IMR-90 (cell line): Measurements from ENCODE around the gene SP140. TPM values are rescaled to one million over a fixed set of nuclear protein-coding genes. Genes with fewer than 3 reads are reported as not detected.
A peak's percentile ranks its signal among the peaks of the same experiment; 100 is the strongest.

Source experiments
- ATAC-seq: fragments of 200-7000 bp; cut with Tn5 transposase; 2 replicates; pipeline ENCODE4 v1.9.1; 2020; ENCODE audit warnings: low read depth, mild to moderate bottlenecking, moderate library complexity
- BruUV-seq: library from RNA; stranded (reverse); fragments of 400-500 nt; replicated peaks from 2 replicates; lab custom pipeline; 2021; lab: Mats Ljungman, UMichigan
- CTCF ChIA-PET: fragments of 300-600 bp; formaldehyde crosslinking; extraction: SDS; loops from one replicate; lab custom pipeline; 2021; ENCODE audit warnings: antibody characterized with exemption; lab: Yijun Ruan, JAX
- POLR2A ChIA-PET: fragments of 300-600 bp; sonication (Branson Sonifier 250); formaldehyde crosslinking; loops from one replicate; lab custom pipeline; 2022; ENCODE audit warnings: antibody characterized with exemption; ENCODE audit not compliant: unreplicated experiment; lab: Charles Lee
- DNase-seq: peaks from one replicate; pipeline ENCODE4 v3.0.0; 2013
- H2AFZ ChIP-seq: replicated peaks from 2 replicates; pipeline ENCODE3; 2013; ENCODE audit warnings: low read length, mild to moderate bottlenecking; ENCODE audit not compliant: poor library complexity
- H2AK5ac ChIP-seq: 2 replicates; pipeline ENCODE4 v1.6.1; 2013; ENCODE audit warnings: low read depth, low read length, inconsistent platforms
- H2AK9ac ChIP-seq: replicated peaks from 2 replicates; pipeline ENCODE3; 2013; ENCODE audit warnings: mild to moderate bottlenecking, low read depth, low read length, moderate library complexity; ENCODE audit not compliant: poor library complexity
- H2BK120ac ChIP-seq: 2 replicates; pipeline ENCODE4 v1.6.1; 2013; ENCODE audit warnings: low read depth, low read length, inconsistent platforms
- H2BK15ac ChIP-seq: 3 replicates; pipeline ENCODE4 v1.6.1; 2013; ENCODE audit warnings: low read depth, low read length, inconsistent platforms
- H2BK20ac ChIP-seq: 2 replicates; pipeline ENCODE4 v1.6.1; 2013; ENCODE audit warnings: low read depth, mild to moderate bottlenecking, inconsistent platforms, low read length, moderate library complexity
- H2BK5ac ChIP-seq: 2 replicates; pipeline ENCODE4 v1.6.1; 2013; ENCODE audit warnings: mild to moderate bottlenecking, low read depth, low read length, inconsistent platforms; ENCODE audit not compliant: poor library complexity, severe bottlenecking
- H3K14ac ChIP-seq: replicated peaks from 2 replicates; pipeline ENCODE4 v1.6.1; 2013; ENCODE audit warnings: low read depth, low read length, inconsistent platforms
- H3K18ac ChIP-seq: 2 replicates; pipeline ENCODE4 v1.6.1; 2013; ENCODE audit warnings: low read depth, low read length, control low read depth
- H3K23ac ChIP-seq: 2 replicates; pipeline ENCODE4 v1.6.1; 2013; ENCODE audit warnings: low read depth, low read length, inconsistent platforms
- H3K27ac ChIP-seq: 2 replicates; pipeline ENCODE4 v1.5.1; 2013; ENCODE audit warnings: mild to moderate bottlenecking, control low read depth, low read length; ENCODE audit not compliant: insufficient read depth
- H3K27me3 ChIP-seq: 2 replicates; pipeline ENCODE4 v1.6.1; 2013; ENCODE audit warnings: low read length; ENCODE audit not compliant: control insufficient read depth, insufficient read depth
- H3K36me3 ChIP-seq: 2 replicates; pipeline ENCODE4 v1.6.1; 2013; ENCODE audit warnings: low read length, mixed read lengths; ENCODE audit not compliant: control insufficient read depth, insufficient read depth
- H3K4ac ChIP-seq: 2 replicates; pipeline ENCODE4 v1.6.1; 2013; ENCODE audit warnings: low read depth, low read length, inconsistent platforms
- H3K4me1 ChIP-seq: 2 replicates; pipeline ENCODE4 v1.6.1; 2013; ENCODE audit warnings: low read length, mixed read lengths; ENCODE audit not compliant: control insufficient read depth, insufficient read depth
- H3K4me2 ChIP-seq: 2 replicates; pipeline ENCODE4 v1.6.1; 2013; ENCODE audit warnings: low read depth, mild to moderate bottlenecking, control low read depth, low read length, moderate library complexity
- H3K4me3 ChIP-seq: 2 replicates; pipeline ENCODE4 v1.5.1; 2013; ENCODE audit warnings: low read depth, mild to moderate bottlenecking, control low read depth, low read length, moderate library complexity; ENCODE audit not compliant: insufficient read depth
- H3K56ac ChIP-seq: 2 replicates; pipeline ENCODE4 v1.6.1; 2013; ENCODE audit warnings: low read length, inconsistent platforms; ENCODE audit not compliant: insufficient read depth; ENCODE audit errors: extremely low read depth
- H3K79me1 ChIP-seq, 2 experiments: 2 replicates each; pipeline ENCODE4 v1.6.1; 2013; ENCODE audit warnings: low read length in 2 of 2, inconsistent platforms in 1 of 2, low read depth in 1 of 2
- H3K9ac ChIP-seq: 2 replicates; pipeline ENCODE4 v1.6.1; 2013; ENCODE audit warnings: low read depth, low read length, control low read depth
- H3K9me1 ChIP-seq: 2 replicates; pipeline ENCODE4 v1.6.1; 2013; ENCODE audit warnings: low read length, inconsistent platforms; ENCODE audit not compliant: insufficient read depth
- H3K9me3 ChIP-seq: 2 replicates; pipeline ENCODE4 v1.6.1; 2013; ENCODE audit warnings: low read length; ENCODE audit not compliant: control insufficient read depth, insufficient read depth
- H4K20me1 ChIP-seq: 2 replicates; pipeline ENCODE4 v1.6.1; 2013; ENCODE audit warnings: low read length, inconsistent platforms; ENCODE audit not compliant: insufficient read depth
- H4K5ac ChIP-seq: 2 replicates; pipeline ENCODE4 v1.6.1; 2013; ENCODE audit warnings: mild to moderate bottlenecking, low read depth, low read length, control low read depth
- H4K8ac ChIP-seq, 2 experiments: 2 replicates each; pipeline ENCODE4 v1.6.1; 2013; ENCODE audit warnings: low read depth in 2 of 2, low read length in 2 of 2, control low read depth in 1 of 2, inconsistent platforms in 1 of 2
- H4K91ac ChIP-seq: 2 replicates; pipeline ENCODE4 v1.6.1; 2013; ENCODE audit warnings: low read depth, low read length, inconsistent platforms; ENCODE audit not compliant: insufficient read depth
- CEBPB ChIP-seq: IDR thresholded peaks from 2 replicates; pipeline ENCODE4 v1.6.1; 2012; ENCODE audit warnings: low read depth, low read length, improper control_type of control experiment
- RFX5 ChIP-seq: IDR thresholded peaks from 2 replicates; pipeline ENCODE4 v1.8.0; 2012; ENCODE audit warnings: low read depth, mild to moderate bottlenecking, low read length, moderate library complexity
- WGBS, 2 experiments: methylation state at CpG; one replicate each; pipeline versions ENCODE4 v1.1.5 to v1.1.7; 2013; ENCODE audit warnings: missing lambda C conversion rate in 2 of 2; ENCODE audit not compliant: insufficient read length in 1 of 2; ENCODE audit errors: extremely low coverage in 2 of 2; 5-methylcytosine and 5-hydroxymethylcytosine counted together
- dilution Hi-C: fragments of 300-500 bp; cut with HindIII; formaldehyde crosslinking; loops from one replicate; pipeline ENCODE4 v1.14.3; 2018; ENCODE audit warnings: low sequenced_read_pairs; ENCODE audit not compliant: unreplicated experiment
- in situ Hi-C: fragments of 300-500 bp; cut with MboI; formaldehyde crosslinking; loops from 3 replicates; pipeline ENCODE4 v1.14.3; 2019; ENCODE audit warnings: low sequenced_read_pairs, inconsistent platforms, mixed read lengths
- intact Hi-C: fragments of 100-400 bp; cut with micrococcal nuclease; formaldehyde crosslinking; loops from 2 replicates; pipeline ENCODE4 v1.10.0; 2022
- polyA plus RNA-seq, 3 experiments: library from polyadenylated mRNA; depleted of rRNA; stranded (reverse); fragments of >200 nt; gene quantifications; 2 replicates each; pipeline ENCODE4 v1.2.3, GENCODE V29; 2012; ENCODE audit warnings: low replicate concordance in 1 of 3
- total RNA-seq: library from RNA; depleted of rRNA; stranded (reverse); fragments of >200 nt; gene quantifications from 2 replicates; pipeline ENCODE4 v1.2.3, GENCODE V29; 2012

SP140 gene
- total and polyA plus RNA-seq, 2 of the 4 experiments (the other 2 are of a cell fraction) = 1.4 TPM

- no peak overlapping the region for H2BK5ac ChIP-seq
- H3K27me3 ChIP-seq = no peaks in the 10 kb centered on the region
- H2BK15ac ChIP-seq = no peak overlapping the region
- no CpG with 5 or more reads among the region's 2 CpGs for WGBS, 2 experiments
- H3K4ac ChIP-seq = no peak overlapping the region
- H3K9ac ChIP-seq = no peak overlapping the region
- H2AFZ ChIP-seq = no peak overlapping the region
- no peak overlapping the region for H3K14ac ChIP-seq
- intact Hi-C loops = no loop called here
- no peaks in the 10 kb centered on the region for H3K4me1 ChIP-seq
- H4K8ac ChIP-seq = no peak overlapping the region
- dilution Hi-C loops = no loop called here
- H3K9me1 ChIP-seq = no peaks in the 10 kb centered on the region
- no peak overlapping the region for H3K27ac ChIP-seq
- H2BK20ac ChIP-seq = no peak overlapping the region
- H3K18ac ChIP-seq = no peak overlapping the region
- H2AK9ac ChIP-seq = no peak overlapping the region
- BruUV-seq = no TSS peak
- no peak overlapping the region for H2BK120ac ChIP-seq
- ATAC-seq = no peak; the same call in 1 of the 2 replicates
- H3K56ac ChIP-seq = no peak overlapping the region
- no peaks in the 10 kb centered on the region; the same call in 1 of the 2 replicates for H4K20me1 ChIP-seq
- H3K36me3 ChIP-seq = peaks cover 5% of the 10 kb centered on the region
- CTCF ChIA-PET = interaction anchor here (0.6 kb wide), 1 partner anchor 196 kb away, joined by 3 read pairs; no protein-coding TSS in a partner anchor
- H4K5ac ChIP-seq = no peak overlapping the region
- TF ChIP-seq CEBPB = 0 out of 2 replicates have a peak, but pooled peaks have one; percentile 30
- TF ChIP-seq RFX5 = no peak
- no peak overlapping the region for H4K91ac ChIP-seq
- no peak overlapping the region for H3K23ac ChIP-seq
- H3K4me3 ChIP-seq = no peak overlapping the region
- peak; percentile 36 for DNase-seq
- H3K4me2 ChIP-seq = no peak overlapping the region
- H3K79me1 ChIP-seq = peaks cover 4 to 5% of the 10 kb centered on the region in 2 experiments; a peak in 2 of 4 replicates
- H3K9me3 ChIP-seq = peaks cover 3% of the 10 kb centered on the region; the same call in 1 of the 2 replicates
- in situ Hi-C loops = no loop called here
- POLR2A ChIA-PET = no interaction called here
- no peak overlapping the region for H2AK5ac ChIP-seq
These were observed 130.5 kb downstream of the SP140 start for GRCh38 chr2:230356084-230356483.
